Stimulated activated CD8-positive, alpha-beta memory T cell treated with anti-CD3 and anti-CD28 coated beads, Interleukin-7, amount 100 ng/mL, for 24 hours (primary cell): Measurements from ENCODE around the gene TBXA2R.
"Not testable (repeated sequence)": the region's sequence is repeated elsewhere in the genome, so short reads cannot be mapped to it uniquely, and the experiment has no call there.

Source experiments
- DNase-seq: peaks from one replicate; pipeline ENCODE4 v3.0.0-alpha.2; 2020; ENCODE audit warnings: low read depth

TBXA2R gene

GRCh38 chr19:3605361-3605760 is 1.3 kb downstream of the TBXA2R start:
- DNase-seq: no peak

DNA sequence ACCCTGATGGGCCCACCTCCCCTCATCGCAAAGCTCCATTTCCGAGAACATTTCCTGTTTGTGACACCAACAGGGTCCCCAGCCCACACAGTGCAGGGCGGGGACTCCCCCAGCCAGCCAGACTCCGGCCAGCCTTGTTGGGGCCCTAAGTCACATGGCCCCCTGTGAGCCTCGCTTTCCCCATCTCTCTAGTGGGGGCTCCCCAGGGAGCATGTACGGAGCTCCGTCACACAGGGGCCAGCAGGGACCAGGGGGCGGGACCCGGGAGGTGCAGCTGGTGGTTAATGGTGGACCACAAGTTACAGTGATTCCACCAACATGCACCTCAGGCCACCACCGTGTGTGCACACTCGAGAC is 1.7 kb downstream of the TBXA2R start:
- DNase-seq: no peak

DNA sequence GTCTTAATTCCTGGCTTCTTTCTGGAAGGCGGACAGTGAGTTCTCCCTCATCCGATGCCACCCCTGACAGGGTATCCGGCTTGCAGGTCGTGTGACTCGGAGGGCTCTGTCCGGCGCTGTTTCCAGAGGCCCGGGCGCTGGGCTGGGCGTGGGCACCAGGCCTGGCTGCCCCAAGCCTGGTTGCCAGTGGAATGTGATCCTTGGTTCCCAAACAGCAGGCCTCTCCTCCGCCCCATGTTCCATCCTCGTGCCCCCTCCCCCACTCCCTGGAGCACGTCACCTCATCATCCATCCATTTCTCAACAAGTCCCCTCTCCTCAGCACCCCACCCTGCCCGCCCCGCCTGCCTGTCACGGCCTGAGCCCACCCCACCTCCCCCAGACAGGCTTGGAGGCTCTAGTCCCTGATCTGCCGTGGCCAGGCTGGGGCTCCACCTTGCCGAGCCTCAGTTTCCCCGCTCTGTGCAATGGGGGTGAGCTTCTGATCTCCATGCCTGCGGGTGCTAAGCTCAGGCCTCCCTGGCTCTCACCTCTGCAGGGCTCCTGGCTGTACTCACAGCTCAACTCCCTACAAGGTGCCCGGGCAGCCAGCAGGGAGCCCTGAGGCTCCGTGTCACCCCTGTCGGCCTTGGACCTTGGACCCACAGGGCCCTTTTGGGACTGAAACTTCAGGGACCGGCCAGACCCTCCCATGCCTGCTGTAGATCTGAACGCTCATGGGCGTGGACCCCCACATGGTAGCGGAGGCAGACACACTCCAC is 2.3 kb downstream of the TBXA2R start:
- no peak for DNase-seq

DNA sequence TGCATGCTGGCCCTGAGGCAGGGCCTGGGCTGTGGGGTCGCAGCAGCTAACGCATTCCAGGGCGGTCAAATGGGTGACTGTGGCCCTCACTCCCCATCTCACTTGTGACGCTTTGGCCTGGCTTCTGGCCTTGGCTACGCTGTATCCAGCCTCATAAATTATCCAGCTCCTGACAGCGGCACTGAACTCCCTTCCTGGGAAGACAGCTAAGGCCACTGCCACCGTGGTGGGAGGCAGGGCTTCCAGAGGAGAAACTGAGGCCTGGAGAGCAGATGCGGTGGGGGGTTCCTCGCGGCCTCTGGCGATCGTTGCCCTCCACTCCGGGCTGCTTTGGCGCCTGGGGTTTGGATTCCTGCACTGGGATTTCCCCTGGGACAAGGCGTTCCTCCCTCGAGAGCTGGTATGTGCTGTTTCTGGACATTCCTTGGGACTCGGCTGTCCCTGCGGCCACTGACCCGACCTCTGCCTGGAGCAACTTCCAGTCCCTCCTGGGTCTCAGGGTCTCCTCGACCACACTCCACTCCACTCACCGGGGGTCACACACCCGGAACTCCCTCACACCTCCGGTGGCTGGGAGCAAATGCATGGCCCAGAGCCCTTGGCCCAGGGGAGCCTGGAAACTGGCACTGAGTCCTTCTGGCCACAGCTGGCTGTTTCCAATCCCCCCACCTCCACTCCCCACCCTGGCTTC is 3.4 kb downstream of the TBXA2R start:
- no peak for DNase-seq

DNA sequence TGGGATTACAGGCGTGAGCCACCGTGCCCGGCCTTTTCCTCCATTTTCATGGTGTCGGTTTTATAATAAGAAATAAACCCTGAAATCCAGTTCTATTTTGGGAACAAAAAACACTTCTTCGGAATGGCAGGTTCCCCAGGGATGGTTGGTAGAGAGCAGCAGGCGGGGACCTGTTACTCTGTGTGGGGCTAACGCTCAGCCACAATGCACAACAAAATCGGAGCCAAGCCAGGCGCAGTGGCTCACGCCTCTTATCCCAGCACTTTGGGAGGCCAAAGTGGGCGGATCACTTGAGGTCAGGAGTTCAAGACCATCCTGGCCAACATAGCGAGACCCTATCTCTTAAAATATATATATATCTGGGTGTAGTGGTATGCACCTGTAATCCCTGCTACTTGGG is 5.7 kb downstream of the TBXA2R start:
- DNase-seq: no peak

DNA sequence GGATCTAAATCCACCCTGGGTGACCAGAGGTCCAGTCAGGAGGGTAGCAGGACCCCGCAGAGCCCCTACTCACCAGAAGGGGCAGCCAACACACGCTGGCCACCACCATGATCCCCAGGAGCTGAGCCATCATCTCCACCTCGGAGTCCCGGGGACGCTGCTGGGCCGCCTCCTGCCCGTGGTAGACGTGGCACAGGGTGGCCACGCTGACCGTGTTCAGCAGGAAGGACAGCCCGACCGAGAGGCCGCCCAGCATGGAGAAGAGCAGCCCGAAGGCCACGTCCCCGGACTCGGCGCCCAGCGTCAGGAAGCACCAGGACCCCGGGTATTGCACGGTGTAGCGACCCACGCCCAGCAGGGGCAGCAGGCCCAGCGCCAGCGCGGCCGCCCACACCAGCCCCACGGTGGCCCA is 6.9 kb downstream of the TBXA2R start:
- DNase-seq: no peak

GRCh38 chr19:3595521-3596061 is 11.1 kb downstream of the TBXA2R start:
- no peak for DNase-seq

DNA sequence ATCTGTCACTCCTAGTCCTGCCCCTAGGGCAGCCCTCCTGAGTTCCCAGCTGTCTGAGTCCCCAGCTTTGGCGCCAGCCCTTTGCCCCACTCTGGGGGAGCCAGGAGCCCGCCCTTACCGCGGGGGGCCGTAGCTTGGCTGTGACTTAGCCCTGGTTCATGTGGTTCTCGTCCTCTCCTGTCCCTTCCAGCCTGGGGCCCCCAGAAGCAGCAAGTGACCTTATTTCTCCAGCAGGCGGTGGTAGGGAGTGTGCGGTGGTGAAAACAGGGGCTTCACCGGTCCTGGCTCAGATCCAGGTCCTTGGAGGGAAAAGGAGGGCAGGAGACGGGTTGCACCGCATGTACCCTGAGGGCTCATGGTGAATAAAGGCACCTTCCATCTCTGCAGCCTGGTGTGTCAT is 13.5 kb downstream of the TBXA2R start:
- no peak for DNase-seq

DNA sequence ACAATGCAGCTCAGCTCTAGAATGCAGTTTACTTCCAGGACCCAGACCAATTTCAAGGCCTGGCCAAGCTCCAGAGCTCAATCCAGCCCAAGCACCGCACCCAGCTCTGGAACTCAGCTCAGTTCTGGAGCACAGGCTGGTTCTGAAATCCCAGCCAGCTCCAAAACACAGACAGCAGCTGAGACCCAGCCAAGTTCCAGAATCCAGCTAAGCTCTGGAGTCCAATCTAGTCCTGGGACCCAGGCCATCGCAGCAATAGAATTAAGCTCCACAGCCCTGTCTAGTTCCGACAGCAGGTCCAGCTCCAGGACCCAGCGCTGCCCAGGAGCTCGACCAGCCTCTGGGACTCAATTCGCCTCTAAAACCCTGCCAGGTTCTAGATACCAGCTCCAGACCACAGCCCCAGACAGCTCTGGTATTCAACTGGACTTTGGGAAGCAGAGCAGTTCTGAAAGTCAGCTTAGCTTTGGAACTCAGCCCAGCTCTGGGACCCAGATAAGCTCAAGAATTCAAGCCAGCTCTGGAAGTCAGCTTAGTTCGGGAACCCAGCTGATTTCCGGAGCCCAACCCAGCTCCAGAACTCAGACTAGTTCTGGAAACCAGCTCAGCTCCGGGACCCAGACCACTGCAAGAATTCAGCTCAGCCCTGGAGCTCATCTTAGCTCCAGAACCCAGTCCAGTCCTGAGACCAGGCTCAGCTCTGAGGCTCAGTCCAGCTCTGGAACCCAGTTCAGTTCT is 14.6 kb downstream of the TBXA2R start:
- DNase-seq: no peak

GRCh38 chr19:3590991-3591659 is 15.6 kb downstream of the TBXA2R start:
- no peak for DNase-seq

DNA sequence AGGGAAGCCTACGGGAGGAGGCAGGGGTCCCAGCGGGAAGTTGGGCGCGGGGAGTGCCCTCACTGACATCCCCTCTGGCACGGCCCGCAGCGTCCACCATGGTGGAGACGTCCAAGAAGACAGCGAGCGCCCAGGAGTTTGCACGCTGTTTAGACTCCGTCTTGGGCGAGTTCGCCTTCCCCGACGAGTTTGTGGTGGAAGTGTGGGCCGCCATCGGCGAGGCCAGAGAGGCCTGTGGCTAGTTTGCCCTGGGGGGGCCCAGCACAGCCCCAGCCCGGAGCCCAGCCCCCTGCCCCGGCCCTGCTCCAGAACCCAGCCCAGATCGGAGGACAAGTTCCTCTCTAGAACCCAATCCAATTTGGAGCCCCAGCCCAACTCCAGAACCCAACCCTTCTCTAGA is 16.7 kb downstream of the TBXA2R start:
- no peak for DNase-seq

DNA sequence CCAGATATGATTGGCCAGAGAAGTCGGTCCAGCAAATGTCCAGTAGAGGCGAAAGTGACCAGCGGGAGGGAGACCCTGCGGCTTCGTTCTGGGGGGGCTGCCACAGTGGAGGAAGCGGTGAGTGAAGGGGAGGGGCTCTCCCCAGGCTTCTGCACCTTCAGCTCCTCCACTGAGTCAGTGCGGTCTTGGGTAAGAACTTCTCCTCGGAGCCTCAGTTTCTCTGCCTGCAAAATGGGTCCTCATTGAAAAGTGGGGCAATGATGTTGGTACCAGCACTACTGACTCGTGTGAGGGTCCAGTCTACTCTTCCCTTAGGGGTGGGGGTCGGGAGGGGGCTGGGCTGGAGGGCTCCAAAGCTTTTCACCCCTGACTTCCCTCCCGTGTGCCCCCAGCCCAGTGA is 17.2 kb downstream of the TBXA2R start:
- DNase-seq: no peak

DNA sequence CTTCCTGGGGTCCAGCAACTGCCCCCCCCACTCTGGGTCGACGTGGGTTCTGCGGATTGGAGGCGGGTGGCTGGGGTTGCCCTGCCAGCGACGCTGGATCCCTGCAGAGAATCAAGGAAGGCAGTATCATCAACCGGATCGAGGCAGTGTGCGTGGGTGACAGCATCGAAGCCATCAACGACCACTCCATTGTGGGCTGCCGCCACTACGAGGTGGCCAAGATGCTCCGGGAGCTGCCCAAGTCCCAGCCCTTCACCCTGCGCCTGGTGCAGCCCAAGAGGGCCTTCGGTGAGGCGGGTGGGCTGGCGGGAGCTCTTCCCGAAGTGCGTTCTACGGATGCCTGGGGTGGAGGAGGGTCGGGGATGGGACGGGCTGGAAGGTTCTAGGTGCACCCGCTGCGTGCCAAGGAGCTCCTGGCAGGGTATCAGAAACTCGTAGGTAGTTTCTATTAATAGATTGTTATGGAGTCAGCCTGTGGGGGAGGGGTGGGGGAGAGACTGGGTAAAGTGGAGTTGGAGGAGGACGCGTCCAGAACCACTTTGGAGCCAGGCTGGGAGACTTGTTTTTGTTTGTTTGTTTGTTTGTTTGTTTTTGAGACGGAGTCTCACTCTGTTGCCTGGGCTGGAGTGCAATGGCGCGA is 19.8 kb downstream of the TBXA2R start:
- no peak for DNase-seq

DNA sequence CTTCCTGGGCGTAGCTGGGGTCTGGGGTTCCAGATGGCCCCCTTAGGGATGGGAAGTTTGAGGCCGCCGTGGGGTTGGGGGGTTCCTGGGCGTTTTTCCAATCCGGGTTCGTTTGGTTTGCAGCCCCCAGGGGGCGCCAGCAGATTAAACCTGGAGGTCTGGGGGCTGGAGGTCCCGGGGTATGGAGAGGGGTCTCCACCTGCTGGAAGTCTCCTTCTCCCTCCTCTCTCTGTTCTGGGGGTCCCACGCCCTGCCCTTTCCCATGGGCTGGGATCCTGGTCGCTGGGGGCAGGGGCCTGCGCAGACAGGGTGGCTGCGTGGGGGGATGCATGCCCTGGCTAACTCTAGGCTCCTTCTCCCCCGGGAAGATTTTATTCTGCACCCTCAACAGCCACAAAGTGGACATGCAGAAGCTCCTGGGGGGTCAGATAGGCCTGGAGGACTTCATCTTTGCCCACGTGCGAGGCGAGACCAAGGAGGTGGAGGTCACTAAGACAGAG is 20.5 kb downstream of the TBXA2R start:
- DNase-seq: no peak

DNA sequence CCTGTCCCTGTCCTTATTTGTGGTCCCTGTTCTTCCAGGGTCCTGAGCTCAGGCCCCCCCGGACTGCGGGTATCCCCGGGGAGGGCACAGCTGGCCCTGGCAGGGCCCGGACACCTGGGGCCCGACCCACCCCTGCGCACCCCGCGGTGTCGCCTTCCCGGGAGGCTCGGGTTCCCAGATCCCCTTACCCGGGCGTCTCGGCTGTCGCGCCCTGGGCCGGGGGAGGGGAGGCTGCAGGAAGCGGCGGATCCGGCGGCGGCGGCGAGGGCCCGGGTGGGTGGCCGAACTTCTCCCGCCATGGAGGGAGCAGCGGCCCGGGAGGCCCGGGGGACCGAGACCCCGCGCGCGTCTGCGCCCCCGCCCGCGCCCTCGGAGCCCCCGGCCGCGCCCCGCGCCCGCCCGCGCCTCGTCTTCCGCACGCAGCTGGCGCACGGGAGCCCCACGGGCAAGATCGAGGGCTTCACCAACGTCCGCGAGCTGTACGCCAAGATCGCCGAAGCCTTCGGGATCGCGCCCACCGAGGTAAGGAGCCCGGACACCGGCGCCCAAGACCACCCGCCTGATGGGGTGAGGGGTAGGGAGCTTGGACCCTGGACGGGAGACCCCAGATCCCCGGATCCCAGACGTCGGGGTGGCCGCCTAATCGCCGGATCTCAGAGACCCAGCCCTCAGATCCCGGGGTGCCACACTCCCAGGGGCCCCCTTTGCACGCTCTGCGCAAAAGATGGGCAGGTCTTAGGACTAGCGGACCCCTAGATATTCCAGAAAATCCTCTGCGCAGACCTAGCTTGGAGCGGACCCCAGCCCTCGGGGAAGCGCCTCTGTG is 21.2 kb downstream of the TBXA2R start, which contains the start of gene GIPC3:
Gene GIPC3 (plus strand): TSS at position 178 of the 826 bp plus-strand sequence. CDS start 120 bp downstream, at position 298.
- DNase-seq: no peak

- DNase-seq: not testable (repeated sequence)
Measured at GRCh38 chr19:3584036-3584802, 22.5 kb downstream of the TBXA2R start.

GRCh38 chr19:3581792-3582191 is 24.9 kb downstream of the TBXA2R start:
- not testable (repeated sequence) for DNase-seq

DNA sequence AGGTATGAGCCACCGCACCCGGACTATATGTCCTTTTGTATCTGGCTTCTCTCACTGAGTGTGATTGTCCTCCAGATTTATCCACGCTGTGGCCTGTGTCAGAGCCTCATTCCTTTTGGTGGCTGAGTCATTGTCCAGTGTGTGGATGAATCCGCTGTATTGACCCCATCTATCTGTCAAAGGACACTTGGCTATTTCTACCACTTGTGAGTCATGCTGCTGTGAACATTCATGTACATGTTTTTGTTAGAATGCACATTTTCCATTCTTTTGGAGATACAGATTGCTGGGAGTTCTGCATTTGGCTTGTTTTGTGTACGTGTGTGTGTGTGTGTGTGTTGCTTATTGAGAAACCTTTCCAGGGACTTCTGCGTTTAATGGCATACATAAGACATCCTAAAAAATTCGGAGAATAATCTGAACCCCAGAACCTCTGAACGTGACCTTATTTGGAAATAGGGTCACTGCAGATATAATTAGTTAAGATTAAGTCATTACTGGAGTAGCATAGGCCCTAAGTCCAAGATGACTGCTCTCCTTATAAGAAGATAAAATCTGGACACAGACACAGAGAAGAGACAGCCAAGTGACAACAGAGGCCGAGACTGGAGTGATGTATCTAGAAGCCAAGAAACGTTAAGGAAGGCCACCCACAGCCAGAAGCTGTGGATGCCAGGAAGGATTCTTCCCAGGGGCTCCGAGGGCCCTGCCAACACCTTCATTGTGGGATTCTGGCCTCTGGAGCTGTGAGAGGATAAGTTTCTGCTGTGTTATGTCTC is 26.3 kb downstream of the TBXA2R start:
- no peak for DNase-seq

- DNase-seq: no peak
Measured at GRCh38 chr19:3578390-3578789, 28.3 kb downstream of the TBXA2R start.
